MM.1S (cell line): ENCODE results near the gene OBP2B.
"Not testable (repeated sequence)": the region's sequence is repeated elsewhere in the genome, so short reads cannot be mapped to it uniquely, and the experiment has no call there.

Source experiments
- DNase-seq: peaks from one replicate; pipeline ENCODE4 v3.0.0-alpha.2; 2015
- H2AFZ ChIP-seq: fragments of 300-600 bp; sonication (generic); 2 replicates; pipeline ENCODE4 v1.6.0; 2016; ENCODE audit warnings: antibody characterized with exemption, low read length
- H3F3A ChIP-seq: fragments of 300-600 bp; sonication (generic); 2 replicates; pipeline ENCODE4 v1.6.1; 2016; ENCODE audit warnings: mild to moderate bottlenecking, antibody characterized with exemption, low read length, moderate library complexity, mixed read lengths; ENCODE audit not compliant: insufficient read depth
- H3K27ac ChIP-seq: fragments of 300-600 bp; sonication (generic); 2 replicates; pipeline ENCODE4 v1.5.1; 2016; ENCODE audit warnings: mild to moderate bottlenecking, low read length
- H3K27me3 ChIP-seq: fragments of 300-600 bp; sonication (generic); replicated peaks from 2 replicates; pipeline ENCODE4 v1.6.0; 2016; ENCODE audit warnings: low read length; ENCODE audit not compliant: insufficient read depth
- H3K36me3 ChIP-seq: fragments of 300-600 bp; sonication (generic); replicated peaks from 2 replicates; pipeline ENCODE4 v1.6.1; 2016; ENCODE audit warnings: mild to moderate bottlenecking, low read length, mixed read lengths; ENCODE audit not compliant: insufficient read depth
- H3K4me1 ChIP-seq: fragments of 300-600 bp; sonication (generic); 2 replicates; pipeline ENCODE4 v1.6.1; 2016; ENCODE audit warnings: low read length, mixed read lengths
- H3K4me2 ChIP-seq: fragments of 300-600 bp; sonication (generic); 2 replicates; pipeline ENCODE4 v1.6.0; 2016; ENCODE audit warnings: low read depth, low read length
- H3K4me3 ChIP-seq: fragments of 300-600 bp; sonication (generic); 2 replicates; pipeline ENCODE4 v1.5.1; 2016; ENCODE audit warnings: low read length, mixed read lengths
- H3K79me2 ChIP-seq: fragments of 300-600 bp; sonication (generic); 2 replicates; pipeline ENCODE4 v1.6.1; 2016; ENCODE audit warnings: mixed run types, low read length, mixed read lengths
- H3K9ac ChIP-seq: fragments of 300-600 bp; sonication (generic); 2 replicates; pipeline ENCODE4 v1.6.1; 2016; ENCODE audit warnings: low read length, mixed read lengths
- H3K9me2 ChIP-seq: fragments of 300-600 bp; sonication (generic); replicated peaks from 2 replicates; pipeline ENCODE4 v1.6.1; 2016; ENCODE audit warnings: mild to moderate bottlenecking, low read length, mixed read lengths; ENCODE audit not compliant: insufficient read depth
- H3K9me3 ChIP-seq: fragments of 300-600 bp; sonication (generic); replicated peaks from 2 replicates; pipeline ENCODE4 v1.6.1; 2016; ENCODE audit warnings: mild to moderate bottlenecking, low read length, mixed read lengths; ENCODE audit not compliant: insufficient read depth
- H4K20me1 ChIP-seq: fragments of 300-600 bp; sonication (generic); 2 replicates; pipeline ENCODE4 v1.6.1; 2016; ENCODE audit warnings: mild to moderate bottlenecking, low read length, moderate library complexity, mixed read lengths; ENCODE audit not compliant: insufficient read depth
- CTCF ChIP-seq: fragments of 300-600 bp; sonication (generic); IDR thresholded peaks from 2 replicates; pipeline ENCODE4 v1.5.1; 2016; ENCODE audit warnings: antibody characterized with exemption, low read length, mixed read lengths
- EZH2 ChIP-seq: fragments of 300-600 bp; sonication (generic); optimal IDR thresholded peaks from 2 replicates; pipeline ENCODE3; 2017; ENCODE audit warnings: low read depth, mild to moderate bottlenecking, antibody characterized with exemption, low read length, mixed read lengths
- EZH2phosphoT487 ChIP-seq: fragments of 300-600 bp; sonication (generic); IDR thresholded peaks from 2 replicates; pipeline ENCODE4 v1.6.1; 2018; ENCODE audit warnings: antibody characterized with exemption, low read length

Gene OBP2B

GRCh38 chr9:133230093-133230492 lies 21.0 kb upstream of the OBP2B start:
- H3K27ac ChIP-seq: no peak overlapping the region
- peaks cover 89% of the 10 kb centered on the region for H3K27me3 ChIP-seq
- H3F3A ChIP-seq: no peaks in the 10 kb centered on the region
- DNase-seq: no peak
- no peak overlapping the region for H3K4me2 ChIP-seq
- H4K20me1 ChIP-seq: no peaks in the 10 kb centered on the region
- no peak overlapping the region for H3K9ac ChIP-seq
- no peaks in the 10 kb centered on the region for H3K79me2 ChIP-seq
- no peaks in the 10 kb centered on the region for H3K4me1 ChIP-seq
- TF ChIP-seq CTCF: no peak
- no peak for TF ChIP-seq EZH2
- TF ChIP-seq EZH2phosphoT487: no peak
- H3K36me3 ChIP-seq: no peaks in the 10 kb centered on the region
- no peaks in the 10 kb centered on the region for H3K9me3 ChIP-seq
- no peak overlapping the region for H2AFZ ChIP-seq
- no peak overlapping the region for H3K4me3 ChIP-seq
- no peaks in the 10 kb centered on the region for H3K9me2 ChIP-seq

- not testable (repeated sequence) for H3K9me2 ChIP-seq, H3K4me2 ChIP-seq, H2AFZ ChIP-seq, H3F3A ChIP-seq, H3K27ac ChIP-seq, H4K20me1 ChIP-seq, H3K9me3 ChIP-seq, H3K4me3 ChIP-seq, H3K36me3 ChIP-seq, H3K9ac ChIP-seq, H3K4me1 ChIP-seq, DNase-seq, H3K79me2 ChIP-seq
- peaks cover 85% of the 10 kb centered on the region for H3K27me3 ChIP-seq
These were observed 19.6 kb upstream of the OBP2B start for GRCh38 chr9:133228474-133229193.

GRCh38 chr9:133227996-133228395 lies 18.9 kb upstream of the OBP2B start:
- not testable (repeated sequence) for H3K4me3 ChIP-seq, H3K36me3 ChIP-seq, H2AFZ ChIP-seq, H3K9me3 ChIP-seq, H3K79me2 ChIP-seq, H4K20me1 ChIP-seq, H3K4me2 ChIP-seq, H3F3A ChIP-seq, H3K9me2 ChIP-seq, H3K9ac ChIP-seq, H3K4me1 ChIP-seq, DNase-seq, H3K27ac ChIP-seq
- H3K27me3 ChIP-seq: peaks cover 83% of the 10 kb centered on the region

GRCh38 chr9:133227242-133227860 lies 18.3 kb upstream of the OBP2B start:
- DNase-seq: no peak
- Histone ChIP-seq H3K79me2 (no peaks in the 10 kb centered on the region), H3K4me1 (no peaks in the 10 kb centered on the region), H3K4me3 (no peak overlapping the region), H3K9me3 (no peaks in the 10 kb centered on the region), H3K9me2 (no peaks in the 10 kb centered on the region), H2AFZ (no peak overlapping the region), H3K27me3 (peaks cover 84% of the 10 kb centered on the region), H3K4me2 (no peak overlapping the region), H3F3A (no peaks in the 10 kb centered on the region), H3K27ac (no peak overlapping the region), H3K9ac (no peak overlapping the region), H4K20me1 (no peaks in the 10 kb centered on the region), H3K36me3 (no peaks in the 10 kb centered on the region)
- no peak for TF ChIP-seq EZH2
- no peak for TF ChIP-seq EZH2phosphoT487
- no peak for TF ChIP-seq CTCF
